ENCODE measurements around the gene HSPG2. TPM values are rescaled to one million over a fixed set of nuclear protein-coding genes. Genes with fewer than 3 reads are reported as not detected.

Gene HSPG2
- total RNA-seq, 1 donor from 2014 or later = 28.7 TPM

DNA sequence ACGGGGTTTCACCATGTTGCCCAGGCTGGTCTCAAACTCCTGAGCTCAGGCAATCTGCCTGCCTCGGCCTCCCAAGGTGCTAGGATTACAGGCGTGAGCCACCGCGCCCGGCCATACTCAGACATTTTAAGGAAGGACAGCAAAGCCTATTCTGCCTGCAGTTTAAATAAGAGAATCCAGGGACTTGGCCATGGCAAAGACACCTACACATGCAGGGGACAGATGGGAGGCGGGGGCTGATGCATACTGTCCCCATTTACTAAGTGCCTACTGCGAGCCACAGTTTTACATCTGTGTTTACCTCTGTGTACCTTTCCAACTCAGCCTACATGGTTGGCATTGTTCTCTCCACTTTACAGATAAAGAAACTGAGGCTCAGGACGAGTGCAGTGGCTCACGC, 99.6 kb downstream of the HSPG2 start:
- FAIRE-seq (no peak), DNase-seq (ENCODE audit: low read depth) (no peak)
- H3K4me3 ChIP-seq (ENCODE audit: low read depth, low read length) = no peak overlapping the region
- no peaks in the 10 kb centered on the region for H3K27me3 ChIP-seq (ENCODE audit: control insufficient read depth, insufficient read depth, low read length)
- TF ChIP-seq CTCF (IDR thresholded peaks at IDR 0.05; ENCODE audit: insufficient read depth, low read length, severe bottlenecking) = no peak
- peaks cover 65% of the 10 kb centered on the region for H3K36me3 ChIP-seq (ENCODE audit: control insufficient read depth, insufficient read depth, low read length)

- Histone ChIP-seq H3K36me3 (ENCODE audit: control insufficient read depth, insufficient read depth, low read length) (peaks cover 59% of the 10 kb centered on the region), H3K4me3 (ENCODE audit: low read depth, low read length) (no peak overlapping the region), H3K27me3 (ENCODE audit: control insufficient read depth, insufficient read depth, low read length) (no peaks in the 10 kb centered on the region)
- DNase-seq (ENCODE audit: low read depth) (no peak), FAIRE-seq (no peak)
- no peak for TF ChIP-seq CTCF (IDR thresholded peaks at IDR 0.05; ENCODE audit: insufficient read depth, low read length, severe bottlenecking)
These were observed 100.4 kb downstream of the HSPG2 start for GRCh38 chr1:21836729-21837128.

DNA sequence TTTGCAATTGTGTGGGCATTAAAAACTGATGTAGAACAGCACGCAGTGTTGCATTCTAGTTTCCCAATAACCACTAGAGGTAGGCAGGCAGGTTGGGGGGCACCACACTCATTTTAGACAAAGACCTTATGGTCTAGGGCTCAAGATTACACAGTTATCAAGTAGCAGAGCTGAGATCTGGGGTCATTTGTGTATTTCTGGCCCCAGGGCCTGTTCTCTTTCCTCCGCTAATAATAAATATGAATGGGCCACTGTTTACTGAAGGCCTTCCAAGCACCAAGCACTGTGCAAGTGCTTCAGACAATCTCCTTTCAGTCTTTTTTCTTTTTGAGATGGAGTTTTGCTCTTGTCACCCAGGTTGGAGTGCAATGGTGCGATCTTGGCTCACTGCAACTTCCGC, 101.1 kb downstream of the HSPG2 start:
- FAIRE-seq = no peak

DNA sequence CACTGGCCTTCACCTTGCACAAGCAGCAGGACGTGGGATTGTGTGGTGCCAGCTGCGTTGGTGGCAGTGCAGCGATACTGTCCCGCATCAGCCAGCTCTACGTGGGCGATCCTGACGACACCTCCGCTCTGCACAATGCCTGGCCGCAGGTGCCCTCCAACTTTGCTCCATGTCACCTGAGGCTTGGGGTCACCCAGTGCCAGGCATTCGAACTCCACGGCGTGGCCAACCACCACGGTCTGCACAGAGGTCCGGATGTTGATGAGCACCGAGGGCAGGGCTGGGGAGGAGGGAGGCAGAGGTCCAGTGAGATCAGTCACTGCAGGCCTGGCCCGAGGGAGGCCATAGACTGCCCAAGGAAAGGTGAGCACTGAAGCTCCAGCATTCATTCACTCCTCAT, 102.4 kb downstream of the HSPG2 start:
- peaks cover 59% of the 10 kb centered on the region for H3K36me3 ChIP-seq (ENCODE audit: control insufficient read depth, insufficient read depth, low read length)
- FAIRE-seq = no peak
- no peak overlapping the region for H3K4me3 ChIP-seq (ENCODE audit: low read depth, low read length)

More for the DNA sequence above, 101.1 kb downstream of the HSPG2 start:
- Histone ChIP-seq H3K27me3 (ENCODE audit: control insufficient read depth, insufficient read depth, low read length) (no peaks in the 10 kb centered on the region), H3K36me3 (ENCODE audit: control insufficient read depth, insufficient read depth, low read length) (peaks cover 59% of the 10 kb centered on the region), H3K4me3 (ENCODE audit: low read depth, low read length) (no peak overlapping the region)
- DNase-seq (ENCODE audit: low read depth) = no peak
- no peak for TF ChIP-seq CTCF (IDR thresholded peaks at IDR 0.05; ENCODE audit: insufficient read depth, low read length, severe bottlenecking)

DNA sequence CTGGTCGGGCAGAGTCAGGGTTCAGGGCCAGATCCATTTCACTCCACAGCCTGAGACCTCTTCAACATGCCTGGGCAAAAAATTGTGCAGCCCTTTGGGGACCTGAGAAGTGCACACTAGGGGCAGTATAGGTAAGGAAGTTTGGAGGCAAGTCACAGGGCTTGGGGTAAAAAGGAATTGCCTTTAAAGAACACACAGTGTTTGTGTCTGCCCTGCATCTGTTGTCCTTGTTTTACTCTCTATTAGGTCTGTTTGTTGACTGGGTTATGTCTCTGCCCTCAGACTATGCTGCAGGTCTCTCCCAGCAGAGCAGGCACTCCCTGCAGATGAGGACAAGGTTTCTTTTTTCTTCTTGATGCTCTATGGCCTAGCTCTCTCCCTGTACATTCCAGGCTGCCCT, 103.0 kb downstream of the HSPG2 start:
- no peak for FAIRE-seq
- Histone ChIP-seq H3K27me3 (ENCODE audit: control insufficient read depth, insufficient read depth, low read length) (no peaks in the 10 kb centered on the region), H3K36me3 (ENCODE audit: control insufficient read depth, insufficient read depth, low read length) (peaks cover 57% of the 10 kb centered on the region), H3K4me3 (ENCODE audit: low read depth, low read length) (no peak overlapping the region)
- peak; percentile 40 for DNase-seq (ENCODE audit: low read depth)
- peak; percentile 13 for TF ChIP-seq CTCF (IDR thresholded peaks at IDR 0.05; ENCODE audit: insufficient read depth, low read length, severe bottlenecking)

More for the DNA sequence above, 102.4 kb downstream of the HSPG2 start:
- no peaks in the 10 kb centered on the region for H3K27me3 ChIP-seq (ENCODE audit: control insufficient read depth, insufficient read depth, low read length)
- no peak for TF ChIP-seq CTCF (IDR thresholded peaks at IDR 0.05; ENCODE audit: insufficient read depth, low read length, severe bottlenecking)
- DNase-seq (ENCODE audit: low read depth) = no peak

DNA sequence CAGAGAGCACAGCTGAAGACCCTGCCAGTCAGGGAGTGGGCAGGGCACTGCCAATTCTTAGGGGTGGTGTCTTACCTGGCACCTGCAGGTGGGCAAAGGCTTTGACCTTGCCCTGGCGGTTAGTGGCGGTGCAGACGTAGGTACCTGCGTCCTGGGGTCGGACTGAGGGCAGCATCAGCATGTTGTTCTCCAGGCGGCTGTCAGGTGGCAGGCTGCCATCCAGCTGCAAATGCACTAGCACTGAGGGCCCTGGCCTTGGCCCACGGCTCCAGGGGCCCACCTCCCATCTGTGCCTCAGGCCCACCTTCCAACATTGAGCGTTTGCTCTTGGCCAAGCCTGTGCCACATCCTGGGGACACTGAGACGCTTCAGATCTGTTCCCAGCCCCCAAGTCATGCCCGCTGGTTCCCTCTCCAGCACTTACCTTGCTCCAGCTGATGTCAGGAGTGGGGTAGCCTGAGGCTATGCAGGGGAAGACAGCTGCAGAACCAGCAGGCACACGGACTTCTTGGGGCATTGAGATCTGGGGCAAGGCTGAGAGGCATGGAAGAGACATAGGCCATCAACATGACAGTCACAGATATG, 103.6 kb downstream of the HSPG2 start:
- no peak overlapping the region for H3K4me3 ChIP-seq (ENCODE audit: low read depth, low read length)
- FAIRE-seq (no peak), DNase-seq (ENCODE audit: low read depth) (peak; percentile 2)
- TF ChIP-seq CTCF (IDR thresholded peaks at IDR 0.05; ENCODE audit: insufficient read depth, low read length, severe bottlenecking) = no peak
- no peaks in the 10 kb centered on the region for H3K27me3 ChIP-seq (ENCODE audit: control insufficient read depth, insufficient read depth, low read length)
- peaks cover 56% of the 10 kb centered on the region for H3K36me3 ChIP-seq (ENCODE audit: control insufficient read depth, insufficient read depth, low read length)

Measured in bronchial epithelial cell (primary cell).